Prostate gland (tissue), 2 donors: ENCODE measurements around the gene ZDHHC23. TPM values are rescaled to one million over a fixed set of nuclear protein-coding genes. Genes with fewer than 3 reads are reported as not detected.

Source experiments
- DNase-seq: peaks from one replicate; pipeline ENCODE4 v3.0.0-alpha.2; 2019; ENCODE audit warnings: low spot score
- H3K27ac ChIP-seq, 2 donors: fragments of 200-600 bp; sonication (generic); 2 replicates each; pipeline ENCODE4 v1.5.1; 2017 to 2019
- H3K27me3 ChIP-seq: fragments of 200-600 bp; sonication (generic); replicated peaks from 2 replicates; pipeline ENCODE4 v1.5.1; 2019; ENCODE audit not compliant: insufficient read depth
- H3K36me3 ChIP-seq, 2 donors: fragments of 200-600 bp; sonication (generic); 1 replicate in 1 of 2; 2 replicates in 1 of 2; pipeline versions ENCODE4 v1.5.1 to v1.8.1; 2017 to 2019
- H3K4me1 ChIP-seq: fragments of 200-600 bp; sonication (generic); replicated peaks from 2 replicates; pipeline ENCODE4 v1.5.1; 2019
- H3K4me3 ChIP-seq, 2 donors: fragments of 200-600 bp; sonication (generic); 2 replicates each; pipeline ENCODE4 v1.5.1; 2017 to 2019
- H3K9me3 ChIP-seq: fragments of 200-600 bp; sonication (generic); 2 replicates; pipeline ENCODE4 v1.5.1; 2017
- POLR2A ChIP-seq: fragments of 450-650 bp; IDR thresholded peaks from one replicate; pipeline ENCODE4 v1.6.1; 2016; ENCODE audit warnings: antibody characterized with exemption, mild to moderate bottlenecking
- POLR2AphosphoS5 ChIP-seq: sonication (generic); formaldehyde crosslinking; IDR thresholded peaks from one replicate; pipeline ENCODE4 v1.6.1; 2017; ENCODE audit warnings: antibody characterized with exemption
- WGBS: methylation state at CpG from one replicate; pipeline ENCODE4 v1.1.5; 2018; 5-methylcytosine and 5-hydroxymethylcytosine counted together
- intact Hi-C: fragments of 100-400 bp; cut with DNase I; formaldehyde crosslinking; loops from one replicate; pipeline ENCODE4 v1.14.2; 2022
- total RNA-seq, 2 donors: library from RNA; depleted of rRNA; stranded (reverse); fragments of >200 nt; gene quantifications; one replicate each; pipeline ENCODE4 v1.1.0, GENCODE V29; 2016
- TF ChIP-seq, protein P1 (sequence below), 4 experiments: fragments of 200-600 bp in 2 of 4; fragments of 450-650 bp in 2 of 4; sonication (generic) in 2 of 4; IDR thresholded peaks; 1 replicate in 3 of 4; 2 replicates in 1 of 4; pipeline ENCODE4 v1.5.1; 2016 to 2019; ENCODE audit warnings: antibody characterized with exemption in 4 of 4, mild to moderate bottlenecking in 2 of 4, moderate library complexity in 2 of 4

The ZDHHC23 gene
- total RNA-seq, 2 donors from 2014 or later: 4.2 to 10.1 TPM

DNA sequence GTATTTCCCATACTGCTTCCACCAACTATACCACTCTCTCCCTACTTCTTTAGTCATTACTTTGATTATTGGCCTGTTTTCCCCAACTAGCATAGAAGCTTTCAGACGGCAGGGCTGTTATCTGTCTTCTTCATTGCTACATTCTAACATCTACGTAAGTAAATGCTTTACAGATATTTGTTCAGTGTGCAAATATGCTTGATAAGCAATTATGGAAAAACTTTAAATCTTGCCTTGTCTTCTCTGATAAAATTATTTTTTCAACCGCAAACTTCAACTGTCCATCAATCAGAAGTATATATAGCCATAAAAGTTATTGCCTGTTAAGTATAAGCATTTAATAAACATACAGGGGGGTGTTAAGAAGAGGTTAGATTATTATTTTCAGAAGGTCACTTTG, 35.7 kb downstream of the ZDHHC23 start:
- intact Hi-C loops: no loop called here
- Histone ChIP-seq H3K9me3 (no peaks in the 10 kb centered on the region), H3K27ac (no peak overlapping the region), H3K4me1 (no peaks in the 10 kb centered on the region), H3K4me3 (no peak overlapping the region), H3K36me3 (no peaks in the 10 kb centered on the region), H3K27me3 (no peaks in the 10 kb centered on the region)
- TF ChIP-seq POLR2AphosphoS5 (no peak), POLR2A (no peak)
- TF ChIP-seq, protein P1, sequence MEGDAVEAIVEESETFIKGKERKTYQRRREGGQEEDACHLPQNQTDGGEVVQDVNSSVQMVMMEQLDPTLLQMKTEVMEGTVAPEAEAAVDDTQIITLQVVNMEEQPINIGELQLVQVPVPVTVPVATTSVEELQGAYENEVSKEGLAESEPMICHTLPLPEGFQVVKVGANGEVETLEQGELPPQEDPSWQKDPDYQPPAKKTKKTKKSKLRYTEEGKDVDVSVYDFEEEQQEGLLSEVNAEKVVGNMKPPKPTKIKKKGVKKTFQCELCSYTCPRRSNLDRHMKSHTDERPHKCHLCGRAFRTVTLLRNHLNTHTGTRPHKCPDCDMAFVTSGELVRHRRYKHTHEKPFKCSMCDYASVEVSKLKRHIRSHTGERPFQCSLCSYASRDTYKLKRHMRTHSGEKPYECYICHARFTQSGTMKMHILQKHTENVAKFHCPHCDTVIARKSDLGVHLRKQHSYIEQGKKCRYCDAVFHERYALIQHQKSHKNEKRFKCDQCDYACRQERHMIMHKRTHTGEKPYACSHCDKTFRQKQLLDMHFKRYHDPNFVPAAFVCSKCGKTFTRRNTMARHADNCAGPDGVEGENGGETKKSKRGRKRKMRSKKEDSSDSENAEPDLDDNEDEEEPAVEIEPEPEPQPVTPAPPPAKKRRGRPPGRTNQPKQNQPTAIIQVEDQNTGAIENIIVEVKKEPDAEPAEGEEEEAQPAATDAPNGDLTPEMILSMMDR (IDR thresholded peaks at IDR 0.05): no peak
- WGBS: 85% methylated on average over 3 of the region's 3 CpGs
- no peak for DNase-seq

DNA sequence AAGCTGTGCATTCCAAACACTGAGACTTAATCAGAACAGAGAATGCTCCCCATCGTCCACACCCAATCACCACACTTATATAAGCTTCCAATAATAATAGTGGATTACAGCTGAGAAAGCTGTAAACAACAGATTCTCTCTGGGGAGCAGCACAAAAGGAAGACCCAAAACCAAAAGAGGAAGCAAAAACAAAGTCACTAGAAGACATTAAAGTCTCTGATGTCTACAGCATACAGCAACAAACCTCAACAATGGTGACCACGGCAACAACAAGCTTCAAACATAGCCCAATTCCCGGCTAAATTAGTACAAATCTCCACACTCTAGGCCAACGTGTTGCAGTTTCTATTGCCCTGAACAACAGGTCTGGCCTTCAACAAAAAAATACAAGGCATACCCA, 37.7 kb downstream of the ZDHHC23 start:
- H3K27ac ChIP-seq: no peak overlapping the region
- no peak for DNase-seq
- no peaks in the 10 kb centered on the region for H3K9me3 ChIP-seq
- H3K36me3 ChIP-seq: no peaks in the 10 kb centered on the region
- TF ChIP-seq POLR2AphosphoS5: no peak
- H3K4me3 ChIP-seq: no peak overlapping the region
- 78% methylated on average over 4 of the region's 4 CpGs for WGBS
- intact Hi-C loops: no loop called here
- H3K4me1 ChIP-seq: no peaks in the 10 kb centered on the region
- H3K27me3 ChIP-seq: no peaks in the 10 kb centered on the region

DNA sequence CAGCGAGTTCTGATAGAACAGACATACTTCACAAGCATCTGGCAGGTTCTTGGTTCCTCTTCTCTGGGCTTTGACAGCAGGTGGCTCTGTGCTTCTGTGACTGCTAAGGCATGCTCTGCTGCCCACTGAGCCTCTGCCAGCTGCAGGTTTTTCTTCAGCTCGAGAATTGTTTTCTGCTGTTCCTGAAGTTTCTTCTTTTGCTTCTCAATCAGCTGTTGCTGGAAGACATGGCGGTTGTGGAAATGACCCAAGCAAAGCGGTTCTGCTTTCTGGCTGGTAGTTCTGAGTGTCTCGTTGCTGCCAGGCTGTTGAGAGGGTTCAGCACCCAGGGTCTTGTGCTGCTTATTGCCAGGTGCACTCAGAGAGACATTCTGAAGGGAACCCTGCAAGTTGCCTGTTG, 57.7 kb downstream of the ZDHHC23 start:
- TF ChIP-seq POLR2A: no peak
- TF ChIP-seq, protein P1 (IDR thresholded peaks at IDR 0.05): no peak
- TF ChIP-seq POLR2AphosphoS5: no peak
- no peaks in the 10 kb centered on the region for H3K27me3 ChIP-seq
- intact Hi-C loops: no loop called here
- no peaks in the 10 kb centered on the region for H3K4me1 ChIP-seq
- no peak overlapping the region for H3K4me3 ChIP-seq
- H3K27ac ChIP-seq: no peak overlapping the region
- no peaks in the 10 kb centered on the region for H3K9me3 ChIP-seq
- DNase-seq: no peak
- WGBS: 100% methylated on average over 5 of the region's 5 CpGs
- no peaks in the 10 kb centered on the region for H3K36me3 ChIP-seq

DNA sequence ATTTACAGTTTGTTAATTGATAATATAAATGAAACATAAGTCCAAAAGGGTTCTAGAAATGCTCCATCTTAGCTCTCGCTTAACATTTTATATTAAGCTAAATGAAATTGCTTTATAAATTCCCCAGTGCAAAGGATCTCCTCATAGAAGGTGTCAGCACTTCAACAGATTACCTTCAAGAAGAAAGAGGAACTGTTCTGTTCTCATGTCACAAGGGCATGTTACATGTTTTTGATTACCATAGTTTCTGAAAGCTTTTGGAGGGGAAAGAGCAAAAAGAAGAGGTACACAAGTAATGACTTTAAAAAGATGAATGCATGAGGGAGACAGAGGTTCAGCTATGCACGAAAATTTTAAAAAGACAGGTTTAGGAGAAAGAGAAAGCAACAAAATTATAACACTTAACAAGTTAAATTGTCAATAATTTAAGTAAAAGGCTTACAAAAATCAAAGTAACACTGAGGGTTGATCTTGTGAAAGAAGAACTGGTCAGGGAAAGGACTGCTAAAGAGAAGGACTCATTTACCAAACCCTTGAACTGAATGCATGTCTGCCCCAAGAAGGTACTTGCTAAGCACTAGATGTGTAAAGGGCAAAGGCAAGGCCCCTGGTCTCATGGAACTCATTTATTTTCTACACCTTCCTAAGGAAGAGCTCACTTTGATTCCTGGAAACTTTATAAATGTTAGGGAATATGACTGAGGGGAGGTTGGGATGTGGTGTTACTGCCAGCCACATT, 63.4 kb downstream of the ZDHHC23 start:
- no peak overlapping the region for H3K4me3 ChIP-seq
- no peaks in the 10 kb centered on the region for H3K4me1 ChIP-seq
- H3K36me3 ChIP-seq: no peaks in the 10 kb centered on the region
- no peaks in the 10 kb centered on the region for H3K9me3 ChIP-seq
- H3K27ac ChIP-seq: no peak overlapping the region
- DNase-seq: no peak
- TF ChIP-seq, protein P1 (IDR thresholded peaks at IDR 0.05): no peak
- TF ChIP-seq POLR2A: no peak
- TF ChIP-seq POLR2AphosphoS5: no peak
- intact Hi-C loops: no loop called here
- H3K27me3 ChIP-seq: no peaks in the 10 kb centered on the region
- 96% methylated on average over 2 of the region's 2 CpGs for WGBS

Other genes with a start within 250 kb of the ZDHHC23 start
- 100 to 1,000 TPM; 111 to 118 TPM for gene NAA50, start 201.8 kb upstream of the ZDHHC23 start, total RNA-seq
- 10 to 100 TPM; 43.4 to 60.4 TPM for gene ATP6V1A, start 201.0 kb upstream of the ZDHHC23 start, total RNA-seq
- gene GRAMD1C, start 109.2 kb upstream of the ZDHHC23 start, total RNA-seq: 10 to 100 TPM in 1 of 2 donors, 1 to 10 TPM in 1; 7.4 to 21.4 TPM
- gene CCDC191, start 108.5 kb downstream of the ZDHHC23 start, total RNA-seq: 1 to 10 TPM; 4.6 to 8.1 TPM
- gene QTRT2, start 108.7 kb downstream of the ZDHHC23 start, total RNA-seq: 10 to 100 TPM; 11.7 to 20.8 TPM
- gene DRD3, start 231.0 kb downstream of the ZDHHC23 start, total RNA-seq: not detected